ENCODE measurements around the gene ZNF343. TPM values are rescaled to one million over a fixed set of nuclear protein-coding genes. Genes with fewer than 3 reads are reported as not detected.
"Not testable (repeated sequence)": the region's sequence is repeated elsewhere in the genome, so short reads cannot be mapped to it uniquely, and the experiment has no call there.

Gene ZNF343
- total and polyA plus RNA-seq, 4 donors: 4.9 to 14.8 (median 7.1) TPM

DNA sequence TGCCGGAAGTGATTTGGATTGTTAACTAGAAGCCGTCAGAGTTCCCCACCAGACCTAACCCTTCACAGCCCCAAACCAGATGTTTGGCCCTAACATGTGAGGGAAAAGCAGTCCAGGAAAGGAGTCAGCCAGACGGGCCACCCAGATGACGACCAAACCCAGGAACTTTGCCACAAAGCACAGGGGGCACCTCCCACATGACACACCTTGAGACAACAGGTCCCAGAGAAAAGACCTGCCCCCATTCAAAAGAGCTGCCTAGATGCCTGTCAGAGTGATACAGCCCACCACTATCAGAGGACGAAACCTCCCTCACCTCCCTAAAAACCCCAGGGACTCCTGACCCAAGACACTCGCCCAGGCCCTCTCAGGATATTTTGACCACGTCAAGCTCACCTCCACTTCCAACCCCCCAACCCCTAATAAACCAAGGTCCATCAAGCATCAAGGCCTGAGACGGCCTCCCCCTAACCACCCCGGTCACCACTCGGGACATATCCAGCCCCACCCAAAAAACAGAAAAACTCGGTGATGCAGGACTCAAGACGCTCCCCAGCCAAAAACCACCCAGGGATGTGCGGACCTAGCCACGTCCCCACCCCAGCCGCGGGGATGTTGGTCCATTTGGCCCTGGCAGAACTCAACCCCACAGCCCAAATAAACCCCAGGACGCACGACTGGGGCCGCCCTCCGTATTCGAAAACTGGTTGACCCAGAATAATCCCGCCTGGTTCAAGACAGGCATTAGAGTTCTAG, 662 bp downstream of the ZNF343 start:
- H3K4me1 ChIP-seq (ENCODE audit: control insufficient read depth in 5 of 5, insufficient read depth in 5 of 5, low read length in 5 of 5): peaks cover 0 to 14% (median 5%) of the 10 kb centered on the region in 5 donors
- peak; percentile 24 for ATAC-seq (ENCODE audit: insufficient read depth, low FRiP score)
- no peaks in the 10 kb centered on the region for H3K9me3 ChIP-seq (ENCODE audit: control insufficient read depth in 4 of 4, insufficient read depth in 3 of 4, low read length in 3 of 4)
- DNase-seq: peak in 2 of 3 donors; percentile 10 to 13
- H3K27me3 ChIP-seq (ENCODE audit: control insufficient read depth in 3 of 3, insufficient read depth in 3 of 3, low read length in 2 of 3): no peaks in the 10 kb centered on the region
- WGBS, 2 donors: 16 to 18% methylated on average over 22 of the region's 22 CpGs
- peaks cover 0 to 1% (median 0%) of the 10 kb centered on the region in 4 donors for H3K36me3 ChIP-seq (ENCODE audit: control insufficient read depth in 4 of 4, insufficient read depth in 4 of 4, low read length in 4 of 4)
- H3K9ac ChIP-seq (ENCODE audit: insufficient read depth in 1 of 2, low read length in 2 of 2): peak overlapping the region; percentile 60 to 65
- peak overlapping the region; percentile 90 for H3K4me3 ChIP-seq
- H3K27ac ChIP-seq (ENCODE audit: low read depth in 1 of 2, low read length in 1 of 2): peak overlapping the region; percentile 79 to 96
- TF ChIP-seq, protein P1, sequence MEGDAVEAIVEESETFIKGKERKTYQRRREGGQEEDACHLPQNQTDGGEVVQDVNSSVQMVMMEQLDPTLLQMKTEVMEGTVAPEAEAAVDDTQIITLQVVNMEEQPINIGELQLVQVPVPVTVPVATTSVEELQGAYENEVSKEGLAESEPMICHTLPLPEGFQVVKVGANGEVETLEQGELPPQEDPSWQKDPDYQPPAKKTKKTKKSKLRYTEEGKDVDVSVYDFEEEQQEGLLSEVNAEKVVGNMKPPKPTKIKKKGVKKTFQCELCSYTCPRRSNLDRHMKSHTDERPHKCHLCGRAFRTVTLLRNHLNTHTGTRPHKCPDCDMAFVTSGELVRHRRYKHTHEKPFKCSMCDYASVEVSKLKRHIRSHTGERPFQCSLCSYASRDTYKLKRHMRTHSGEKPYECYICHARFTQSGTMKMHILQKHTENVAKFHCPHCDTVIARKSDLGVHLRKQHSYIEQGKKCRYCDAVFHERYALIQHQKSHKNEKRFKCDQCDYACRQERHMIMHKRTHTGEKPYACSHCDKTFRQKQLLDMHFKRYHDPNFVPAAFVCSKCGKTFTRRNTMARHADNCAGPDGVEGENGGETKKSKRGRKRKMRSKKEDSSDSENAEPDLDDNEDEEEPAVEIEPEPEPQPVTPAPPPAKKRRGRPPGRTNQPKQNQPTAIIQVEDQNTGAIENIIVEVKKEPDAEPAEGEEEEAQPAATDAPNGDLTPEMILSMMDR (IDR thresholded peaks at IDR 0.05; ENCODE audit: control extremely low read depth, extremely low read depth): no peak

DNA sequence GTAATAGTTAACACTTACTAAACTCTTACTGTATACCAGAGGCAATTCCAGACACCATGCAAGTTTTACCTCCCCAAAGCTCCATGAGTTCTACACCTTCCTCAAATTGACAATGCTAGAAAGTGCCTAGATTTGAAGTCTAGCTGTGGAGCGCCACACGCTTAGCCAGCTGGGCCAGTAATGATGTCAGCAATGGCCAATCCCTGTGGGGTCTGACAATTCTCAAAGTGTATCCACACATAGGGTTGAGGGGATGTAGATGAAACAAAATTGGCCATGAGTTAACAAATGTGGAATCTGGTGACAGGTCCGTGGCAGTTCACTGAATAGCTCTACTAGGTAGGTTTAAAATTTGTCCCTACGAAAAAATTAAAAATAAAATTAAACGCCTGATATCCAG, 1.3 kb downstream of the ZNF343 start:
- Histone ChIP-seq H3K4me3 (no peak overlapping the region), H3K27me3 (ENCODE audit: control insufficient read depth in 3 of 3, insufficient read depth in 3 of 3, low read length in 2 of 3) (no peaks in the 10 kb centered on the region), H3K9me3 (ENCODE audit: control insufficient read depth in 4 of 4, insufficient read depth in 3 of 4, low read length in 3 of 4) (no peaks in the 10 kb centered on the region), H3K4me1 (ENCODE audit: control insufficient read depth in 5 of 5, insufficient read depth in 5 of 5, low read length in 5 of 5) (peaks cover 0 to 14% (median 5%) of the 10 kb centered on the region in 5 donors), H3K27ac (ENCODE audit: low read depth in 1 of 2, low read length in 1 of 2) (no peak overlapping the region), H3K9ac (ENCODE audit: insufficient read depth in 1 of 2, low read length in 2 of 2) (no peak overlapping the region), H3K36me3 (ENCODE audit: control insufficient read depth in 4 of 4, insufficient read depth in 4 of 4, low read length in 4 of 4) (peaks cover 0 to 1% (median 0%) of the 10 kb centered on the region in 4 donors)
- 88 to 89% methylated on average over 5 of the region's 5 CpGs for WGBS, 2 donors
- TF ChIP-seq, protein P1 (IDR thresholded peaks at IDR 0.05; ENCODE audit: control extremely low read depth, extremely low read depth): no peak
- ATAC-seq (ENCODE audit: insufficient read depth, low FRiP score) (no peak), DNase-seq (no peak)

DNA sequence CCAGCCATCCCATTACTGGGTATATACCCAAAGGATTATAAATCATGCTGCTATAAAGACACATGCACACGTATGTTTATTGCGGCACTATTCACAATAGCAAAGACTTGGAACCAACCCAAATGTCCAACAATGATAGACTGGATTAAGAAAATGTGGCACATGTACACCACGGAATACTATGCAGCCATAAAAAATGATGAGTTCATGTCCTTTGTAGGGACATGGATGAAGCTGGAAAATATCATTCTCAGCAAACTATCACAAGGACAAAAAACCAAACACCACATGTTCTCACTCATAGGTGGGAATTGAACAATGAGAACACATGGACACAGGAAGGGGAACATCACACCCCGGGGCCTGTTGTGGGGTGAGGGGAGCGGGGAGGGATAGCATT, 2.3 kb downstream of the ZNF343 start:
- H3K9ac ChIP-seq (ENCODE audit: insufficient read depth in 1 of 2, low read length in 2 of 2); DNase-seq; H3K4me3 ChIP-seq; H3K27ac ChIP-seq (ENCODE audit: low read depth in 1 of 2, low read length in 1 of 2); H3K27me3 ChIP-seq (ENCODE audit: control insufficient read depth in 3 of 3, insufficient read depth in 3 of 3, low read length in 2 of 3); ATAC-seq (ENCODE audit: insufficient read depth, low FRiP score); H3K36me3 ChIP-seq (ENCODE audit: control insufficient read depth in 4 of 4, insufficient read depth in 4 of 4, low read length in 4 of 4); H3K9me3 ChIP-seq (ENCODE audit: control insufficient read depth in 4 of 4, insufficient read depth in 3 of 4, low read length in 3 of 4): not testable (repeated sequence)
- 92 to 99% methylated on average over 3 of the region's 5 CpGs for WGBS, 2 donors
- H3K4me1 ChIP-seq (ENCODE audit: control insufficient read depth in 5 of 5, insufficient read depth in 5 of 5, low read length in 5 of 5): peaks cover 0 to 14% (median 5%) of the 10 kb centered on the region in 5 donors

DNA sequence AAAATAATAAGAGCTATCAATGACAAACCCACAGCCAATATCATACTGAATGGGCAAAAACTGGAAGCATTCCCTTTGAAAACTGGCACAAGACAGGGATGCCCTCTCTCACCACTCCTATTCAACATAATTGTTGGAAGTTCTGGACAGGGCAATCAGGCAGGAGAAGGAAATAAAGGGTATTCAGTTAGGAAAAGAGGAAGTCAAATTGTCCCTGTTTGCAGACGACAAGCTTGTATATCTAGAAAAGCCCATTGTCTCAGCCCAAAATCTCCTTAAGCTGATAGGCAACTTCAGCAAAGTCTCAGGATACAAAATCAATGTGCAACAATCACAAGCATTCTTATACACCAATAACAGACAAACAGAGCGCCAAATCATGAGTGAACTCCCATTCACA, 3.9 kb downstream of the ZNF343 start:
- H3K27me3 ChIP-seq (ENCODE audit: control insufficient read depth in 3 of 3, insufficient read depth in 3 of 3, low read length in 2 of 3); H3K4me3 ChIP-seq; H3K27ac ChIP-seq (ENCODE audit: low read depth in 1 of 2, low read length in 1 of 2); DNase-seq; ATAC-seq (ENCODE audit: insufficient read depth, low FRiP score); H3K36me3 ChIP-seq (ENCODE audit: control insufficient read depth in 4 of 4, insufficient read depth in 4 of 4, low read length in 4 of 4); H3K9me3 ChIP-seq (ENCODE audit: control insufficient read depth in 4 of 4, insufficient read depth in 3 of 4, low read length in 3 of 4); H3K9ac ChIP-seq (ENCODE audit: insufficient read depth in 1 of 2, low read length in 2 of 2): not testable (repeated sequence)
- peaks cover 0 to 14% (median 5%) of the 10 kb centered on the region in 5 donors for H3K4me1 ChIP-seq (ENCODE audit: control insufficient read depth in 5 of 5, insufficient read depth in 5 of 5, low read length in 5 of 5)
- WGBS, 2 donors: 55 to 69% methylated on average over 2 of the region's 2 CpGs

DNA sequence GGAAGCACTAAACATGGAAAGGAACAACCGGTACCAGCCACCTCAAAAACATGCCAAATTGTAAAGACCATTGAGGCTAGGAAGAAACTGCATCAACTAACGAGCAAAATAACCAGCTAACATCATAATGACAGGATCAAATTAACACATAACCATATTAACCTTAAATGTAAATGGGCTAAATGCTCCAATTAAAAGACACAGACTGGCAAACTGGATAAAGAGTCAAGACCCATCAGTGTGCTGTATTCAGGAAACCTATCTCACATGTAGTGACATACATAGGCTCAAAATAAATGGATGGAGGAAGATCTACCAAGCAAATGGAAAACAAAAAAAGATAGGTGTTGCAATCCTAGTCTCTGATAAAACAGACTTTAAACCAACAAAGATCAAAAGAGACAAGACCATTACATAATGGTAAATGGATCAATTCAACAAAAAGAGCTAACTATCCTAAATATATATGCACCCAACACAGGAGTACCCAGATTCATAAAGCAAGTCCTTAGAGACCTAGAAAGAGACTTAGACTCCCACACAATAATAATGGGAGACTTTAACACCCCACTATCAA, 5.8 kb downstream of the ZNF343 start:
- H3K4me3 ChIP-seq; ATAC-seq (ENCODE audit: insufficient read depth, low FRiP score); H3K27me3 ChIP-seq (ENCODE audit: control insufficient read depth in 3 of 3, insufficient read depth in 3 of 3, low read length in 2 of 3); H3K27ac ChIP-seq (ENCODE audit: low read depth in 1 of 2, low read length in 1 of 2); H3K4me1 ChIP-seq (ENCODE audit: control insufficient read depth in 5 of 5, insufficient read depth in 5 of 5, low read length in 5 of 5); DNase-seq; H3K9ac ChIP-seq (ENCODE audit: insufficient read depth in 1 of 2, low read length in 2 of 2); H3K9me3 ChIP-seq (ENCODE audit: control insufficient read depth in 4 of 4, insufficient read depth in 3 of 4, low read length in 3 of 4): not testable (repeated sequence)
- 96 to 100% methylated on average over 2 of the region's 2 CpGs for WGBS, 2 donors
- peaks cover 4 to 12% (median 11%) of the 10 kb centered on the region in 4 donors for H3K36me3 ChIP-seq (ENCODE audit: control insufficient read depth in 4 of 4, insufficient read depth in 4 of 4, low read length in 4 of 4)
